Measurements from ENCODE around the gene MAP4K4.

GRCh38 chr2:101847661-101848339, 150.3 kb downstream of the MAP4K4 start:
- TF ChIP-seq CTCF (conservative IDR thresholded peaks at IDR 0.05; ENCODE audit: low read length) (no peak), EZH2phosphoT487 (IDR thresholded peaks at IDR 0.05; ENCODE audit: borderline replicate concordance, low read depth, low read length) (no peak)
